ENCODE results near the gene TMEM272.

Gene TMEM272

GRCh38 chr13:51778392-51778791 is 66.6 kb downstream of the TMEM272 start:
- TF ChIP-seq CTCF (IDR thresholded peaks at IDR 0.05; ENCODE audit: low read depth, low read length, missing control alignments): no peak
- no peak overlapping the region for H3K4me3 ChIP-seq (replicated peaks; ENCODE audit: low read depth, low read length)
- no peak for DNase-seq (ENCODE audit: extremely low read depth, low read depth)

- DNase-seq (ENCODE audit: extremely low read depth, low read depth): no peak
- no peak overlapping the region for H3K4me3 ChIP-seq (replicated peaks; ENCODE audit: low read depth, low read length)
- no peak for TF ChIP-seq CTCF (IDR thresholded peaks at IDR 0.05; ENCODE audit: low read depth, low read length, missing control alignments)
Observed at GRCh38 chr13:51777921-51778320, 67.1 kb downstream of the TMEM272 start.

GRCh38 chr13:51776179-51776578 is 68.8 kb downstream of the TMEM272 start:
- H3K4me3 ChIP-seq (replicated peaks; ENCODE audit: low read depth, low read length): no peak overlapping the region
- DNase-seq (ENCODE audit: extremely low read depth, low read depth): no peak
- TF ChIP-seq CTCF (IDR thresholded peaks at IDR 0.05; ENCODE audit: low read depth, low read length, missing control alignments): no peak

- DNase-seq (ENCODE audit: extremely low read depth, low read depth): no peak
- no peak for TF ChIP-seq CTCF (IDR thresholded peaks at IDR 0.05; ENCODE audit: low read depth, low read length, missing control alignments)
- no peak overlapping the region for H3K4me3 ChIP-seq (replicated peaks; ENCODE audit: low read depth, low read length)
Observed at GRCh38 chr13:51773515-51773914, 71.5 kb downstream of the TMEM272 start.

- DNase-seq (ENCODE audit: extremely low read depth, low read depth): no peak
- TF ChIP-seq CTCF (IDR thresholded peaks at IDR 0.05; ENCODE audit: low read depth, low read length, missing control alignments): no peak
- H3K4me3 ChIP-seq (replicated peaks; ENCODE audit: low read depth, low read length): no peak overlapping the region
Observed at GRCh38 chr13:51772781-51773180, 72.2 kb downstream of the TMEM272 start.

GRCh38 chr13:51772105-51772455 is 72.9 kb downstream of the TMEM272 start:
- no peak for DNase-seq (ENCODE audit: extremely low read depth, low read depth)
- no peak overlapping the region for H3K4me3 ChIP-seq (replicated peaks; ENCODE audit: low read depth, low read length)
- TF ChIP-seq CTCF (IDR thresholded peaks at IDR 0.05; ENCODE audit: low read depth, low read length, missing control alignments): no peak

- no peak for TF ChIP-seq CTCF (IDR thresholded peaks at IDR 0.05; ENCODE audit: low read depth, low read length, missing control alignments)
- no peak for DNase-seq (ENCODE audit: extremely low read depth, low read depth)
- no peak overlapping the region for H3K4me3 ChIP-seq (replicated peaks; ENCODE audit: low read depth, low read length)
Observed at GRCh38 chr13:51771418-51772104, 73.4 kb downstream of the TMEM272 start.
